Gastrocnemius medialis (tissue), 4 donors: ENCODE measurements around the gene EFNA5. TPM values are rescaled to one million over a fixed set of nuclear protein-coding genes. Genes with fewer than 3 reads are reported as not detected.

Experiments
- ATAC-seq, 2 donors: fragments of 150-250 bp; one replicate each; pipeline ENCODE4 v1.9.1; 2016
- DNase-seq, 2 donors: peaks; one replicate each; pipeline ENCODE4 v3.0.0-alpha.2; 2019
- H3K27ac ChIP-seq, 4 donors: fragments of 200-600 bp; sonication (generic); 1 replicate in 1 of 4; 2 replicates in 3 of 4; pipeline ENCODE4 v1.5.1; 2016 to 2018; ENCODE audit warnings: mild to moderate bottlenecking in 2 of 4, moderate library complexity in 1 of 4
- H3K27me3 ChIP-seq, 3 donors: fragments of 200-600 bp; sonication (generic) in 2 of 3; 1 replicate in 1 of 3; 2 replicates in 2 of 3; pipeline versions ENCODE4 v1.5.1 to v1.6.0; 2016 to 2019; ENCODE audit warnings: mild to moderate bottlenecking in 1 of 3, moderate library complexity in 1 of 3
- H3K36me3 ChIP-seq, 2 donors: fragments of 200-600 bp; sonication (generic) in 1 of 2; one replicate each; pipeline ENCODE4 v1.5.1; 2017 to 2018
- H3K4me1 ChIP-seq, 2 donors: fragments of 200-600 bp; sonication (generic) in 1 of 2; one replicate each; pipeline ENCODE4 v1.5.1; 2016 to 2017; ENCODE audit warnings: mild to moderate bottlenecking in 2 of 2
- H3K4me3 ChIP-seq, 4 donors: fragments of 200-600 bp; sonication (generic) in 3 of 4; 1 replicate in 1 of 4; 2 replicates in 3 of 4; pipeline ENCODE4 v1.5.1; 2016 to 2019; ENCODE audit warnings: mild to moderate bottlenecking in 2 of 4
- H3K9me3 ChIP-seq, 3 donors: fragments of 200-600 bp; sonication (generic) in 2 of 3; 1 replicate in 1 of 3; 2 replicates in 2 of 3; pipeline ENCODE4 v1.5.1; 2016 to 2019
- CTCF ChIP-seq, 5 experiments: fragments of 450-650 bp in 3 of 5; fragments of 200-600 bp in 2 of 5; sonication (generic) in 2 of 5; IDR thresholded peaks in 4 of 5; conservative IDR thresholded peaks in 1 of 5; 1 replicate in 4 of 5; 2 replicates in 1 of 5; pipeline ENCODE4 v1.5.1; 2016 to 2019; ENCODE audit warnings: antibody characterized with exemption in 5 of 5, mild to moderate bottlenecking in 3 of 5, moderate library complexity in 3 of 5
- POLR2A ChIP-seq, 2 donors: fragments of 450-650 bp; IDR thresholded peaks; one replicate each; pipeline ENCODE4 v1.6.1; 2017; ENCODE audit warnings: antibody characterized with exemption in 2 of 2, mild to moderate bottlenecking in 2 of 2, moderate library complexity in 2 of 2
- in situ Hi-C, 4 donors: fragments of 200-750 bp; cut with MboI; loops; one replicate each; pipeline versions ENCODE4 v1.15.0 to v1.8.0; 2017; ENCODE audit warnings: low sequenced_read_pairs in 4 of 4
- intact Hi-C: fragments of 100-400 bp; cut with DNase I; formaldehyde crosslinking; loops from one replicate; pipeline ENCODE4 v1.15.1; 2023; ENCODE audit warnings: low total_unique reads
- total RNA-seq, 4 donors: library from RNA; depleted of rRNA; stranded (reverse); fragments of >200 nt; gene quantifications; one replicate each; pipeline versions ENCODE4 v1.1.0 to v1.2.3, GENCODE V29; 2016

EFNA5 gene
- total RNA-seq, 4 donors from 2014 or later: 0.15 to 0.62 (median 0.20) TPM; not detected in 1

DNA sequence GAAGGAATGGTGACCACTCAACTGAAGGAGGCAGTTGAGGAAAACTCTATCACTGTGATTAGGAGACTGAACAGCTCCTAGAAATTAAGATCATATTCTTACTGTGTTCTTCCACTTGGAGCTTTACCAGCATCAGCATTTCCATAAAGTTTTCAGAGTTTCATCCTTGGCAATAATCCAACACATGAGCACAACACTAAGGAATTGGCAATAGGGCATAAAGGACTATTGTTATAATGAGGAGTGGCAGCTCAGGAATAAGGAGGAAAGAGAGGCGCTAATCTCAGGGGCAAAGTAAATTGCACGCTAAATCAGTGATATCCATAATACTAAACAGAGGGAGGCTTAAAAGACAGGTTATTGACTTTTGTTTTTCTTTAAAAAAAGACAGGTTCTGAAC, 338.9 kb downstream of the EFNA5 start:
- Histone ChIP-seq H3K4me3 (no peak overlapping the region), H3K27ac (no peak overlapping the region), H3K4me1 (no peaks in the 10 kb centered on the region), H3K27me3 (no peaks in the 10 kb centered on the region), H3K9me3 (no peaks in the 10 kb centered on the region), H3K36me3 (no peaks in the 10 kb centered on the region)
- in situ Hi-C loops (no loop called here), intact Hi-C loops (no loop called here)
- no peak for DNase-seq
- no peak for ATAC-seq
- no peak for TF ChIP-seq CTCF (IDR thresholded peaks at IDR 0.05 in 4 of 5, conservative IDR thresholded peaks at IDR 0.05 in 1 of 5)
- no peak for TF ChIP-seq POLR2A (IDR thresholded peaks at IDR 0.05)

DNA sequence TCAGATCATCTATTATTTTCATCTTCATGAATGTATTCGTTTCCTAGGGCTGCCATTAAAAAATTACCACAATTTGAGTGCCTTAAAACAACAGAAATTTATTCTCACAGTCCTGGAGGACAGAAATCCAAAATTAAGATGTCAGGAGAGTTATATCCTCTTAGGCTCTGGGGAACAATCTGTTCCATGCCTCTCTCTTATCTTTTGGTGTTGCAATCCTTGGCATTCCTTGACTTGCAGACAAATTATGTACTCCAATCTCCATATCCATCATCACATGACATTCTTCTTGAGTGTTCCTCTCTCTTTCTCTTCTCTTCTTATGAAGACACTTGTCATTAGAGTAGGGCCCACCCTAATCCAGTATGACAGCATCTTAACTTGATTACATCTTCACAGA, 339.4 kb downstream of the EFNA5 start:
- intact Hi-C loops (no loop called here), in situ Hi-C loops (no loop called here)
- TF ChIP-seq POLR2A (IDR thresholded peaks at IDR 0.05) (no peak), CTCF (IDR thresholded peaks at IDR 0.05 in 4 of 5, conservative IDR thresholded peaks at IDR 0.05 in 1 of 5) (no peak)
- H3K9me3 ChIP-seq: no peaks in the 10 kb centered on the region
- H3K27me3 ChIP-seq: no peaks in the 10 kb centered on the region
- no peak overlapping the region for H3K27ac ChIP-seq
- H3K4me1 ChIP-seq: no peaks in the 10 kb centered on the region
- ATAC-seq: no peak
- no peak for DNase-seq
- no peak overlapping the region for H3K4me3 ChIP-seq
- no peaks in the 10 kb centered on the region for H3K36me3 ChIP-seq

- DNase-seq (no peak), ATAC-seq (no peak)
- Histone ChIP-seq H3K9me3 (no peaks in the 10 kb centered on the region), H3K27ac (no peak overlapping the region), H3K4me3 (no peak overlapping the region), H3K27me3 (no peaks in the 10 kb centered on the region), H3K4me1 (no peaks in the 10 kb centered on the region), H3K36me3 (no peaks in the 10 kb centered on the region)
- TF ChIP-seq CTCF (IDR thresholded peaks at IDR 0.05 in 4 of 5, conservative IDR thresholded peaks at IDR 0.05 in 1 of 5) (no peak), POLR2A (IDR thresholded peaks at IDR 0.05) (no peak)
- intact Hi-C loops: no loop called here
- in situ Hi-C loops: no loop called here
Observed at GRCh38 chr5:107330903-107331302, 339.8 kb downstream of the EFNA5 start.

GRCh38 chr5:107329850-107330249, 340.9 kb downstream of the EFNA5 start:
- Histone ChIP-seq H3K4me3 (no peak overlapping the region), H3K4me1 (no peaks in the 10 kb centered on the region), H3K9me3 (no peaks in the 10 kb centered on the region), H3K36me3 (no peaks in the 10 kb centered on the region), H3K27ac (no peak overlapping the region), H3K27me3 (no peaks in the 10 kb centered on the region)
- DNase-seq (no peak), ATAC-seq (no peak)
- in situ Hi-C loops (no loop called here), intact Hi-C loops (no loop called here)
- TF ChIP-seq POLR2A (IDR thresholded peaks at IDR 0.05) (no peak), CTCF (IDR thresholded peaks at IDR 0.05 in 4 of 5, conservative IDR thresholded peaks at IDR 0.05 in 1 of 5) (no peak)
